ENCODE results near the gene IGF2BP2.

The IGF2BP2 gene

GRCh38 chr3:185753354-185753753, 71.5 kb downstream of the IGF2BP2 start:
- H2BK15ac ChIP-seq (replicated peaks; ENCODE audit: low read depth) = no peak overlapping the region
- H3K9ac ChIP-seq (ENCODE audit: low read length) = no peak overlapping the region
- peaks cover 59% of the 10 kb centered on the region for H3K79me2 ChIP-seq (ENCODE audit: control insufficient read depth, insufficient read depth, low read length)
- no peak overlapping the region for H2AK5ac ChIP-seq (ENCODE audit: low read length)
- H3K4me1 ChIP-seq (ENCODE audit: control insufficient read depth, low read depth, low read length) = peaks cover 14% of the 10 kb centered on the region
- H2BK120ac ChIP-seq (ENCODE audit: low read depth, low read length) = no peak overlapping the region
- no peak overlapping the region for H4K8ac ChIP-seq (ENCODE audit: low read depth, low read length)
- H3K79me1 ChIP-seq (ENCODE audit: low read length) = peaks cover 29% of the 10 kb centered on the region
- no peak overlapping the region for H3K4me3 ChIP-seq (ENCODE audit: low read length)
- H2BK5ac ChIP-seq (ENCODE audit: low read length) = no peak overlapping the region
- DNase-seq = no peak
- H3K27me3 ChIP-seq (ENCODE audit: insufficient read depth, low read length, poor library complexity) = no peaks in the 10 kb centered on the region
- H3K27ac ChIP-seq (ENCODE audit: low read depth, low read length) = no peak overlapping the region
- no peaks in the 10 kb centered on the region for H3K36me3 ChIP-seq (ENCODE audit: control insufficient read depth, insufficient read depth, low read length)
- no peak overlapping the region for H3K18ac ChIP-seq (ENCODE audit: low read length)
- H3K23ac ChIP-seq (ENCODE audit: low read length) = no peak overlapping the region
- no CpG with 5 or more reads among the region's 5 CpGs for WGBS (ENCODE audit: extremely low coverage, insufficient coverage, low lambda C conversion rate)
- H3K4ac ChIP-seq (ENCODE audit: low read depth, low read length) = no peak overlapping the region
- H4K5ac ChIP-seq (ENCODE audit: low read length) = no peak overlapping the region
- no peak overlapping the region for H3K4me2 ChIP-seq (ENCODE audit: low read length)
- no peak overlapping the region for H3K56ac ChIP-seq (ENCODE audit: low read length)

GRCh38 chr3:185750702-185751101, 74.1 kb downstream of the IGF2BP2 start:
- H4K8ac ChIP-seq (ENCODE audit: low read depth, low read length) = no peak overlapping the region
- H3K9ac ChIP-seq (ENCODE audit: low read length) = no peak overlapping the region
- H3K36me3 ChIP-seq (ENCODE audit: control insufficient read depth, insufficient read depth, low read length) = no peaks in the 10 kb centered on the region
- no peak overlapping the region for H2BK15ac ChIP-seq (replicated peaks; ENCODE audit: low read depth)
- no peak overlapping the region for H2AK5ac ChIP-seq (ENCODE audit: low read length)
- H3K4ac ChIP-seq (ENCODE audit: low read depth, low read length) = no peak overlapping the region
- no peak for DNase-seq
- no peak overlapping the region for H3K4me3 ChIP-seq (ENCODE audit: low read length)
- no peak overlapping the region for H4K5ac ChIP-seq (ENCODE audit: low read length)
- H3K27me3 ChIP-seq (ENCODE audit: insufficient read depth, low read length, poor library complexity) = no peaks in the 10 kb centered on the region
- H3K18ac ChIP-seq (ENCODE audit: low read length) = no peak overlapping the region
- no peak overlapping the region for H2BK120ac ChIP-seq (ENCODE audit: low read depth, low read length)
- no peak overlapping the region for H3K27ac ChIP-seq (ENCODE audit: low read depth, low read length)
- H3K4me1 ChIP-seq (ENCODE audit: control insufficient read depth, low read depth, low read length) = peaks cover 13% of the 10 kb centered on the region
- no peak overlapping the region for H3K4me2 ChIP-seq (ENCODE audit: low read length)
- peaks cover 20% of the 10 kb centered on the region for H3K79me1 ChIP-seq (ENCODE audit: low read length)
- H3K23ac ChIP-seq (ENCODE audit: low read length) = no peak overlapping the region
- H2BK5ac ChIP-seq (ENCODE audit: low read length) = no peak overlapping the region
- H3K79me2 ChIP-seq (ENCODE audit: control insufficient read depth, insufficient read depth, low read length) = peaks cover 48% of the 10 kb centered on the region
- no peak overlapping the region for H3K56ac ChIP-seq (ENCODE audit: low read length)
- no CpG with 5 or more reads among the region's 5 CpGs for WGBS (ENCODE audit: extremely low coverage, insufficient coverage, low lambda C conversion rate)

DNA sequence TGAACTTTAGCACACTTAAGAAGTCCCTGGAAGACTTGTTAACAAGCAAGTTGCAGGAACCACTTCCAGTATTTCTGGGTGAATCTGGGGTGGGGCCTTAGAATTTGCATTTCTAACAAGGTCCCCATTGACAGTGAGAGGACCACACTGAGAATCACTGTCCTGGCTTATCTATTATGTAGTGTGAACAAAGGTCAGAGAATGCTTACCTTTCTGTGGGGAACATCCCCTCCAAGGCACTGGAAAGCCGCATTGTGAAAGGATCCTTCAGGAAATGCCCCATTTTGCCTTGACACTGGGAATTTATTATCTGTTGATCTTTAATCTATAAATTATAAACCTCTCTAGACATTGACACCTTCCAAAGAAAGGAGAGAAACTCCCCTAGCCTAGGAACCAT, 74.8 kb downstream of the IGF2BP2 start:
- H3K4ac ChIP-seq (ENCODE audit: low read depth, low read length) = no peak overlapping the region
- no peak for DNase-seq
- no peak overlapping the region for H4K5ac ChIP-seq (ENCODE audit: low read length)
- H3K9ac ChIP-seq (ENCODE audit: low read length) = no peak overlapping the region
- H3K4me2 ChIP-seq (ENCODE audit: low read length) = no peak overlapping the region
- H2BK5ac ChIP-seq (ENCODE audit: low read length) = no peak overlapping the region
- no peak overlapping the region for H3K27ac ChIP-seq (ENCODE audit: low read depth, low read length)
- H4K8ac ChIP-seq (ENCODE audit: low read depth, low read length) = no peak overlapping the region
- H3K18ac ChIP-seq (ENCODE audit: low read length) = no peak overlapping the region
- H3K4me1 ChIP-seq (ENCODE audit: control insufficient read depth, low read depth, low read length) = peaks cover 13% of the 10 kb centered on the region
- no peak overlapping the region for H2BK120ac ChIP-seq (ENCODE audit: low read depth, low read length)
- no peaks in the 10 kb centered on the region for H3K27me3 ChIP-seq (ENCODE audit: insufficient read depth, low read length, poor library complexity)
- H3K79me1 ChIP-seq (ENCODE audit: low read length) = peaks cover 14% of the 10 kb centered on the region
- no CpG with 5 or more reads among the region's 1 CpG for WGBS (ENCODE audit: extremely low coverage, insufficient coverage, low lambda C conversion rate)
- peaks cover 47% of the 10 kb centered on the region for H3K79me2 ChIP-seq (ENCODE audit: control insufficient read depth, insufficient read depth, low read length)
- no peak overlapping the region for H3K23ac ChIP-seq (ENCODE audit: low read length)
- H2AK5ac ChIP-seq (ENCODE audit: low read length) = no peak overlapping the region
- no peak overlapping the region for H3K4me3 ChIP-seq (ENCODE audit: low read length)
- no peak overlapping the region for H2BK15ac ChIP-seq (replicated peaks; ENCODE audit: low read depth)
- H3K56ac ChIP-seq (ENCODE audit: low read length) = no peak overlapping the region
- H3K36me3 ChIP-seq (ENCODE audit: control insufficient read depth, insufficient read depth, low read length) = no peaks in the 10 kb centered on the region

DNA sequence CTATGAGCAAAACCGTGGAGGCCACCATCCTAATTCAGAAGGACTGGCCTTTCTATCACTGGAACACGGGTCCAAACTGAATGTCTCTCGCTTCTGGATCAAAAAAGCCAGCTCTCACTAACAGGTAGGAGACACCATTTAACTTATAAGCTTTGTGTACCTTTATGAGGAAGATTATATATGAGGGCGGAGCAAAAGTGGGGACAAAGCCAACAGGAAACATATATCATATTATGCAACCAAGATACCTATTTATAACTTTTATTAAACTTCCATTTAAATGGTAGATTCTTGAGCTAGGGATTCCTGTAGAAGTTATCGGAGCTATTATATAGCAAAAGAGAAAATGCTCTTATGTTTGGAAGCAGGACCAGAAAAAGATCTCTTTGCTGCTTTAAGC, 78.4 kb downstream of the IGF2BP2 start:
- Histone ChIP-seq H2BK15ac (replicated peaks; ENCODE audit: low read depth) (no peak overlapping the region), H2BK5ac (ENCODE audit: low read length) (no peak overlapping the region), H3K36me3 (ENCODE audit: control insufficient read depth, insufficient read depth, low read length) (no peaks in the 10 kb centered on the region), H2AK5ac (ENCODE audit: low read length) (no peak overlapping the region), H3K79me2 (ENCODE audit: control insufficient read depth, insufficient read depth, low read length) (peaks cover 43% of the 10 kb centered on the region), H3K27ac (ENCODE audit: low read depth, low read length) (no peak overlapping the region), H4K5ac (ENCODE audit: low read length) (no peak overlapping the region), H3K4me3 (ENCODE audit: low read length) (no peak overlapping the region), H3K4me1 (ENCODE audit: control insufficient read depth, low read depth, low read length) (peaks cover 13% of the 10 kb centered on the region), H3K56ac (ENCODE audit: low read length) (no peak overlapping the region), H3K27me3 (ENCODE audit: insufficient read depth, low read length, poor library complexity) (no peaks in the 10 kb centered on the region), H3K9ac (ENCODE audit: low read length) (no peak overlapping the region), H3K4ac (ENCODE audit: low read depth, low read length) (no peak overlapping the region), H3K79me1 (ENCODE audit: low read length) (peaks cover 8% of the 10 kb centered on the region), H3K23ac (ENCODE audit: low read length) (no peak overlapping the region), H3K18ac (ENCODE audit: low read length) (no peak overlapping the region), H2BK120ac (ENCODE audit: low read depth, low read length) (no peak overlapping the region), H3K4me2 (ENCODE audit: low read length) (no peak overlapping the region), H4K8ac (ENCODE audit: low read depth, low read length) (no peak overlapping the region)
- no CpG with 5 or more reads among the region's 5 CpGs for WGBS (ENCODE audit: extremely low coverage, insufficient coverage, low lambda C conversion rate)
- no peak for DNase-seq

DNA sequence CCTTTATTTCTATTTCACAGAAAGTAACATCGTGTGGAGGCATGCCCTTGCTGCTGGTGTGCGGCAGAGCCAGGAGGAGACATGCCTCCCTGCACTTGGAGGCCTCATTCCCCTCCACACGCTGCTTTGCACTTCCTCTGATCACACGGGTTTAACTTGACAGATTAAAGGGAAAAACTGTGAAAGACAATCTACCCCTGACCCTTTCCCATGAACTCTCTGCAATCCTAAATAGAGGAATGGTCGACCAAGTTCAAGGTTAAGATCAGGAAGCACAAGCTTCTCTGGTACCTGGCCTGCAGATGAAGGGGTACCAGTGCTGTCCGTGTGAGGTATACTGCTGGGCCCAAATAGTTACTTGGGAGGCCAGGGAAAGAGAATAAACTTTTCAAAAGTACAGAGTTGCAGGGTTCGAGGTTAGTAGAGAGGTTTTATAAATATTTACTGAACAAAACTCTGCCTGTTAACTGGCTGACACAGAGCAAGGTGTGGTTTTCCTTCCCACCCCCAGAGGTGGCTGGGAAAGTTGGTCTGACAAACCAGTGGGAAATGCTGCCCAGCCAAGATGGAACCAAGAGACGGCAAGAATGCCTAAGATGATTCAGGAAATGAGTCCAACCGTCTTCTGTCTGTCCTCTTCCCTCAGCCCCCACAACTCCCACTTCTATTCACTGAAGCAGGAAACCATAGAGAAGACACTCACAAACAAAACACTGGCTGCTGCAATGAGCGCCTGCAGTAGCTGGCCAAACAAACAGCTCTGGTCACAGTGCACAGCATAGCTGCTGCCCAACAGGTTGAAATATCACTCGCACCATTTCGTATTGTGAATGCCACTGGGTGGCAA, 79.6 kb downstream of the IGF2BP2 start:
- no peaks in the 10 kb centered on the region for H3K36me3 ChIP-seq (ENCODE audit: control insufficient read depth, insufficient read depth, low read length)
- no peak overlapping the region for H2AK5ac ChIP-seq (ENCODE audit: low read length)
- no CpG with 5 or more reads among the region's 12 CpGs for WGBS (ENCODE audit: extremely low coverage, insufficient coverage, low lambda C conversion rate)
- H3K18ac ChIP-seq (ENCODE audit: low read length) = no peak overlapping the region
- no peak for DNase-seq
- no peak overlapping the region for H3K9ac ChIP-seq (ENCODE audit: low read length)
- no peak overlapping the region for H3K4me2 ChIP-seq (ENCODE audit: low read length)
- no peak overlapping the region for H3K27ac ChIP-seq (ENCODE audit: low read depth, low read length)
- no peak overlapping the region for H3K4me3 ChIP-seq (ENCODE audit: low read length)
- H2BK15ac ChIP-seq (replicated peaks; ENCODE audit: low read depth) = no peak overlapping the region
- H2BK5ac ChIP-seq (ENCODE audit: low read length) = no peak overlapping the region
- H3K4ac ChIP-seq (ENCODE audit: low read depth, low read length) = no peak overlapping the region
- H4K5ac ChIP-seq (ENCODE audit: low read length) = no peak overlapping the region
- peaks cover 8% of the 10 kb centered on the region for H3K4me1 ChIP-seq (ENCODE audit: control insufficient read depth, low read depth, low read length)
- H4K8ac ChIP-seq (ENCODE audit: low read depth, low read length) = no peak overlapping the region
- peaks cover 47% of the 10 kb centered on the region for H3K79me2 ChIP-seq (ENCODE audit: control insufficient read depth, insufficient read depth, low read length)
- H3K56ac ChIP-seq (ENCODE audit: low read length) = no peak overlapping the region
- no peaks in the 10 kb centered on the region for H3K27me3 ChIP-seq (ENCODE audit: insufficient read depth, low read length, poor library complexity)
- no peak overlapping the region for H2BK120ac ChIP-seq (ENCODE audit: low read depth, low read length)
- H3K79me1 ChIP-seq (ENCODE audit: low read length) = peaks cover 11% of the 10 kb centered on the region
- H3K23ac ChIP-seq (ENCODE audit: low read length) = no peak overlapping the region

DNA sequence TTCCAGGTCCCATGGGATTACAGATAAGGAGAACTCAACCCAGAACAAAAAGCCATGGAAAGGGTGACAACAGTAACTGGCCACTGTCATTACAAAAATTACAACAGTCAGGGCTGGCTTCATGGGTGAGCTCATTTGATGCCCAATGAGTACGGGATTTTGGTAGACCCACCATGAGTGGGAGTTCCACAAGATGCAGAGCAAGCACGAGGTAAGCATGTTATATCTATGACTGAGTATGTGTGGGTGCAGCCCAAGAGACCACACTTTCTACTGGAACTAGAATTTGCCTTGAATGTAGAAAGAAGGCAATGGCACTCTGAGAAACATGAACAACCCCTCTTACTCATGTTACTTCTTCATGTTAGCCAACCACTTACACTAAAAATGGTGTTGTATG, 83.3 kb downstream of the IGF2BP2 start:
- no CpG with 5 or more reads among the region's 2 CpGs for WGBS (ENCODE audit: extremely low coverage, insufficient coverage, low lambda C conversion rate)
- Histone ChIP-seq H3K56ac (ENCODE audit: low read length) (no peak overlapping the region), H3K18ac (ENCODE audit: low read length) (no peak overlapping the region), H3K36me3 (ENCODE audit: control insufficient read depth, insufficient read depth, low read length) (no peaks in the 10 kb centered on the region), H2AK5ac (ENCODE audit: low read length) (no peak overlapping the region), H3K27ac (ENCODE audit: low read depth, low read length) (no peak overlapping the region), H3K4me3 (ENCODE audit: low read length) (no peak overlapping the region), H2BK15ac (replicated peaks; ENCODE audit: low read depth) (no peak overlapping the region), H3K79me2 (ENCODE audit: control insufficient read depth, insufficient read depth, low read length) (peaks cover 51% of the 10 kb centered on the region), H3K4me2 (ENCODE audit: low read length) (no peak overlapping the region), H3K4ac (ENCODE audit: low read depth, low read length) (no peak overlapping the region), H3K27me3 (ENCODE audit: insufficient read depth, low read length, poor library complexity) (no peaks in the 10 kb centered on the region), H3K23ac (ENCODE audit: low read length) (no peak overlapping the region), H3K4me1 (ENCODE audit: control insufficient read depth, low read depth, low read length) (no peaks in the 10 kb centered on the region), H2BK120ac (ENCODE audit: low read depth, low read length) (no peak overlapping the region), H3K79me1 (ENCODE audit: low read length) (peaks cover 14% of the 10 kb centered on the region), H4K5ac (ENCODE audit: low read length) (no peak overlapping the region), H2BK5ac (ENCODE audit: low read length) (no peak overlapping the region), H3K9ac (ENCODE audit: low read length) (no peak overlapping the region), H4K8ac (ENCODE audit: low read depth, low read length) (no peak overlapping the region)
- no peak for DNase-seq
